ENCODE measurements around the gene RRAS2. TPM values are rescaled to one million over a fixed set of nuclear protein-coding genes. Genes with fewer than 3 reads are reported as not detected.

Gene RRAS2
- total and polyA plus RNA-seq, 2 donors (not counting 3 experiments of a cell fraction or from before 2014, with no cell fraction given) = 30.1 to 80.5 TPM

GRCh38 chr11:14299921-14300320, 59.1 kb downstream of the RRAS2 start:
- intact Hi-C loops (cut with micrococcal nuclease) (loop anchor here (1.0 to 2.0 kb wide), 4 partner anchors 58 to 155 kb away; no protein-coding TSS in a partner anchor), dilution Hi-C loops (cut with MboI; ENCODE audit: extremely low pct_ligation_motif_present, low sequenced_read_pairs) (loop anchor here (25.0 kb wide), 1 partner anchor 162 kb away; no protein-coding TSS in a partner anchor)
- Histone ChIP-seq H3K79me2 (ENCODE audit: control insufficient read depth, insufficient read depth, low read length) (peaks cover 86% of the 10 kb centered on the region), H3K9ac (replicated peaks; ENCODE audit: extremely low read depth, insufficient read depth, low read length) (no peak overlapping the region), H2AFZ (ENCODE audit: low read depth, low read length) (no peak overlapping the region), H3K4me3 (replicated peaks in 1 of 3; ENCODE audit: insufficient read depth in 1 of 3, low read depth in 1 of 3, low read length in 3 of 3) (no peak overlapping the region), H3K27me3 (ENCODE audit: control insufficient read depth in 2 of 2, insufficient read depth in 2 of 2, low read length in 2 of 2) (no peaks in the 10 kb centered on the region), H3K4me1 (ENCODE audit: control insufficient read depth, extremely low read depth, insufficient read depth, low read length) (peaks cover 10% of the 10 kb centered on the region), H3K9me3 (replicated peaks; ENCODE audit: control insufficient read depth, insufficient read depth, low read length) (no peaks in the 10 kb centered on the region), H3K9me1 (replicated peaks; ENCODE audit: control insufficient read depth, extremely low read depth, insufficient read depth, low read length) (peaks cover 4% of the 10 kb centered on the region), H3K36me3 (ENCODE audit: control insufficient read depth in 2 of 2, extremely low read depth in 1 of 2, insufficient read depth in 2 of 2, low read length in 2 of 2) (no peaks in the 10 kb centered on the region), H4K20me1 (replicated peaks; ENCODE audit: control insufficient read depth, extremely low read depth, insufficient read depth, low read length) (no peaks in the 10 kb centered on the region), H3K27ac (ENCODE audit: insufficient read depth, low read depth, low read length) (no peak overlapping the region), H3K4me2 (ENCODE audit: insufficient read depth, low read length) (no peak overlapping the region)
- TF ChIP-seq POLR2A (IDR thresholded peaks at IDR 0.05; ENCODE audit: low read depth, low read length) = no peak
- TF ChIP-seq EZH2 (IDR thresholded peaks at IDR 0.05; ENCODE audit: borderline replicate concordance, low read depth, low read length, severe bottlenecking) = no peak
- TF ChIP-seq MAX (IDR thresholded peaks at IDR 0.05; ENCODE audit: insufficient read depth, insufficient read length) = no peak
- FAIRE-seq (no peak), DNase-seq (ENCODE audit: low read depth, low spot score) (no peak)
- ChIA-PET CTCF (interaction anchor here (1.1 to 9.4 kb wide), 25 partner anchors 9 to 223 kb away, joined by 3 to 514 read pairs (median 12); no protein-coding TSS in a partner anchor), POLR2A (interaction anchor here (1.6 kb wide), 1 partner anchor 156 kb away, joined by 8 read pairs; no protein-coding TSS in a partner anchor)
- BruUV-seq (replicated peaks) = no TSS peak

- intact Hi-C loops (cut with micrococcal nuclease) = no loop called here
- H3K27me3 ChIP-seq (ENCODE audit: control insufficient read depth in 2 of 2, insufficient read depth in 2 of 2, low read length in 2 of 2) = no peaks in the 10 kb centered on the region
- H3K4me3 ChIP-seq (replicated peaks in 1 of 3; ENCODE audit: insufficient read depth in 1 of 3, low read depth in 1 of 3, low read length in 3 of 3) = no peak overlapping the region
- DNase-seq (ENCODE audit: low read depth, low spot score) = no peak
- no peaks in the 10 kb centered on the region for H3K9me3 ChIP-seq (replicated peaks; ENCODE audit: control insufficient read depth, insufficient read depth, low read length)
- H3K27ac ChIP-seq (ENCODE audit: insufficient read depth, low read depth, low read length) = no peak overlapping the region
- no TSS peak for BruUV-seq (replicated peaks)
- no peak overlapping the region for H3K4me2 ChIP-seq (ENCODE audit: insufficient read depth, low read length)
- peaks cover 0 to 2% of the 10 kb centered on the region in 2 experiments for H3K36me3 ChIP-seq (ENCODE audit: control insufficient read depth in 2 of 2, extremely low read depth in 1 of 2, insufficient read depth in 2 of 2, low read length in 2 of 2)
- no peak overlapping the region for H3K9ac ChIP-seq (replicated peaks; ENCODE audit: extremely low read depth, insufficient read depth, low read length)
- H3K79me2 ChIP-seq (ENCODE audit: control insufficient read depth, insufficient read depth, low read length) = peaks cover 4% of the 10 kb centered on the region
- no peaks in the 10 kb centered on the region for H3K9me1 ChIP-seq (replicated peaks; ENCODE audit: control insufficient read depth, extremely low read depth, insufficient read depth, low read length)
- ChIA-PET POLR2A (no interaction called here), CTCF (interaction anchor here (1.0 to 2.2 kb wide), 3 partner anchors 9 to 165 kb away, joined by 3 to 13 read pairs (median 7); no protein-coding TSS in a partner anchor)
- no peak for FAIRE-seq
- H2AFZ ChIP-seq (ENCODE audit: low read depth, low read length) = no peak overlapping the region
- no peaks in the 10 kb centered on the region for H4K20me1 ChIP-seq (replicated peaks; ENCODE audit: control insufficient read depth, extremely low read depth, insufficient read depth, low read length)
- dilution Hi-C loops (cut with MboI; ENCODE audit: extremely low pct_ligation_motif_present, low sequenced_read_pairs) = loop anchor here (25.0 kb wide), 1 partner anchor 172 kb away; no protein-coding TSS in a partner anchor
- TF ChIP-seq JUN (IDR thresholded peaks at IDR 0.05; ENCODE audit: borderline replicate concordance, insufficient read depth, insufficient read length, low read depth) = no peak
- TF ChIP-seq MYC (IDR thresholded peaks at IDR 0.05; ENCODE audit: low read depth, low read length) = no peak
- TF ChIP-seq GATA2 (IDR thresholded peaks at IDR 0.05; ENCODE audit: insufficient read depth, insufficient read length, low read depth, low read length) = no peak
- TF ChIP-seq MAX (IDR thresholded peaks at IDR 0.05; ENCODE audit: insufficient read depth, insufficient read length) = no peak
- no peak for TF ChIP-seq POLR2A (IDR thresholded peaks at IDR 0.05; ENCODE audit: low read depth, low read length)
- no peak for TF ChIP-seq EZH2 (IDR thresholded peaks at IDR 0.05; ENCODE audit: borderline replicate concordance, low read depth, low read length, severe bottlenecking)
- no peak for TF ChIP-seq POLR2AphosphoS5 (IDR thresholded peaks at IDR 0.05; ENCODE audit: insufficient read depth, low read depth, low read length)
- TF ChIP-seq FOS (IDR thresholded peaks at IDR 0.05; ENCODE audit: borderline replicate concordance, insufficient read depth, low read length) = no peak
- no peak for TF ChIP-seq CTCF (IDR thresholded peaks at IDR 0.05; ENCODE audit: extremely low read depth in 1 of 2, insufficient read depth in 1 of 2, low read depth in 1 of 2, low read length in 2 of 2)
- no peaks in the 10 kb centered on the region for H3K4me1 ChIP-seq (ENCODE audit: control insufficient read depth, extremely low read depth, insufficient read depth, low read length)
Observed at GRCh38 chr11:14290422-14290821, 68.6 kb downstream of the RRAS2 start.

All from endothelial cell of umbilical vein (primary cell).